ENCODE data around the gene PCDHGA11. TPM values are rescaled to one million over a fixed set of nuclear protein-coding genes. Genes with fewer than 3 reads are reported as not detected.
A peak's percentile ranks its signal among the peaks of the same experiment; 100 is the strongest.
"Not testable (repeated sequence)": the region's sequence is repeated elsewhere in the genome, so short reads cannot be mapped to it uniquely, and the experiment has no call there.

PCDHGA11 gene
- total RNA-seq, 1 experiment from 2014 or later = 0.05 TPM

GRCh38 chr5:141431286-141431685 lies 10.4 kb downstream of the PCDHGA11 start:
- DNase-seq (ENCODE audit: low read depth) = no peak

GRCh38 chr5:141432308-141432707 lies 11.5 kb downstream of the PCDHGA11 start:
- DNase-seq (ENCODE audit: low read depth) = not testable (repeated sequence)

GRCh38 chr5:141432726-141433125 lies 11.9 kb downstream of the PCDHGA11 start:
- not testable (repeated sequence) for DNase-seq (ENCODE audit: low read depth)

GRCh38 chr5:141434006-141434405 lies 13.2 kb downstream of the PCDHGA11 start:
- DNase-seq (ENCODE audit: low read depth) = no peak

- no peak for DNase-seq (ENCODE audit: low read depth)
These were observed 16.4 kb downstream of the PCDHGA11 start for GRCh38 chr5:141437221-141437620.

GRCh38 chr5:141439411-141440141 lies 18.7 kb downstream of the PCDHGA11 start:
- peak; percentile 7 for DNase-seq (ENCODE audit: low read depth)

- no peak for DNase-seq (ENCODE audit: low read depth)
These were observed 19.5 kb downstream of the PCDHGA11 start for GRCh38 chr5:141440341-141440740.

GRCh38 chr5:141441571-141442170 lies 20.8 kb downstream of the PCDHGA11 start:
- no peak for DNase-seq (ENCODE audit: low read depth)

GRCh38 chr5:141465351-141465750 lies 44.5 kb downstream of the PCDHGA11 start:
- DNase-seq (ENCODE audit: low read depth) = peak; percentile 55

Other genes starting within 250 kb of the PCDHGA11 start
- 1.7 and 2.1 TPM in 2 replicates for gene PCDHB7, start 248.4 kb upstream of the PCDHGA11 start, total RNA-seq (2014; rRNA removed; shearing (Covaris generic))
- gene PCDHB8, start 243.3 kb upstream of the PCDHGA11 start, total RNA-seq (2014; rRNA removed; shearing (Covaris generic)) = 0.98 and 3.8 TPM in 2 replicates
- 3.0 and 8.6 TPM in 2 replicates for gene PCDHB16, start 238.7 kb upstream of the PCDHGA11 start, total RNA-seq (2014; rRNA removed; shearing (Covaris generic))
- gene PCDHB9, start 233.9 kb upstream of the PCDHGA11 start, total RNA-seq (2014; rRNA removed; shearing (Covaris generic)) = 1.6 and 9.3 TPM in 2 replicates
- 0.49 and 1.3 TPM in 2 replicates for gene PCDHB10, start 228.7 kb upstream of the PCDHGA11 start, total RNA-seq (2014; rRNA removed; shearing (Covaris generic))
- 0.25 and 0.49 TPM in 2 replicates for gene PCDHB11, start 221.4 kb upstream of the PCDHGA11 start, total RNA-seq (2014; rRNA removed; shearing (Covaris generic))
- 1.7 and 2.6 TPM in 2 replicates for gene PCDHB12, start 212.3 kb upstream of the PCDHGA11 start, total RNA-seq (2014; rRNA removed; shearing (Covaris generic))
- 0.39 and 0.42 TPM in 2 replicates for gene PCDHB13, start 207.1 kb upstream of the PCDHGA11 start, total RNA-seq (2014; rRNA removed; shearing (Covaris generic))
- 0.44 and 1.9 TPM in 2 replicates for gene PCDHB14, start 197.7 kb upstream of the PCDHGA11 start, total RNA-seq (2014; rRNA removed; shearing (Covaris generic))
- 0.17 TPM in 1 of 2 replicates, not detected in the other for gene PCDHB15, start 175.7 kb upstream of the PCDHGA11 start, total RNA-seq (2014; rRNA removed; shearing (Covaris generic))
- 0.05 TPM in 1 of 2 replicates, not detected in the other for gene SLC25A2, start 117.0 kb upstream of the PCDHGA11 start, total RNA-seq (2014; rRNA removed; shearing (Covaris generic))
- 52.8 and 84.2 TPM in 2 replicates for gene TAF7, start 100.3 kb upstream of the PCDHGA11 start, total RNA-seq (2014; rRNA removed; shearing (Covaris generic))
- 0.71 and 0.89 TPM in 2 replicates for gene PCDHGA1, start 90.5 kb upstream of the PCDHGA11 start, total RNA-seq (2014; rRNA removed; shearing (Covaris generic))
- gene PCDHGA2, start 82.3 kb upstream of the PCDHGA11 start, total RNA-seq (2014; rRNA removed; shearing (Covaris generic)) = 0.22 and 0.32 TPM in 2 replicates
- gene PCDHGA3, start 77.2 kb upstream of the PCDHGA11 start, total RNA-seq (2014; rRNA removed; shearing (Covaris generic)) = 0.49 TPM in 1 of 2 replicates, not detected in the other
- gene PCDHGB1, start 71.0 kb upstream of the PCDHGA11 start, total RNA-seq (2014; rRNA removed; shearing (Covaris generic)) = 3.3 and 4.9 TPM in 2 replicates
- 0.17 and 0.91 TPM in 2 replicates for gene PCDHGA4, start 66.0 kb upstream of the PCDHGA11 start, total RNA-seq (2014; rRNA removed; shearing (Covaris generic))
- 0.25 and 0.57 TPM in 2 replicates for gene PCDHGB2, start 61.1 kb upstream of the PCDHGA11 start, total RNA-seq (2014; rRNA removed; shearing (Covaris generic))
- 0.02 and 0.10 TPM in 2 replicates for gene PCDHGA5, start 56.9 kb upstream of the PCDHGA11 start, total RNA-seq (2014; rRNA removed; shearing (Covaris generic))
- 0.49 and 0.54 TPM in 2 replicates for gene PCDHGB3, start 50.8 kb upstream of the PCDHGA11 start, total RNA-seq (2014; rRNA removed; shearing (Covaris generic))
- gene PCDHGA6, start 47.2 kb upstream of the PCDHGA11 start, total RNA-seq (2014; rRNA removed; shearing (Covaris generic)) = 0.07 and 1.1 TPM in 2 replicates
- 0.17 TPM in 1 of 2 replicates, not detected in the other for gene PCDHGA7, start 38.3 kb upstream of the PCDHGA11 start, total RNA-seq (2014; rRNA removed; shearing (Covaris generic))
- gene PCDHGB4, start 33.4 kb upstream of the PCDHGA11 start, total RNA-seq (2014; rRNA removed; shearing (Covaris generic)) = not detected in 2 replicates
- 0.07 TPM in 1 of 2 replicates, not detected in the other for gene PCDHGA8, start 28.4 kb upstream of the PCDHGA11 start, total RNA-seq (2014; rRNA removed; shearing (Covaris generic))
- gene PCDHGB5, start 23.1 kb upstream of the PCDHGA11 start, total RNA-seq (2014; rRNA removed; shearing (Covaris generic)) = not detected in 2 replicates
- gene PCDHGA9, start 18.3 kb upstream of the PCDHGA11 start, total RNA-seq (2014; rRNA removed; shearing (Covaris generic)) = 0.02 and 0.17 TPM in 2 replicates
- 0.02 TPM in 1 of 2 replicates, not detected in the other for gene PCDHGB6, start 13.0 kb upstream of the PCDHGA11 start, total RNA-seq (2014; rRNA removed; shearing (Covaris generic))
- 0.71 and 0.89 TPM in 2 replicates for gene PCDHGA10, start 8.1 kb upstream of the PCDHGA11 start, total RNA-seq (2014; rRNA removed; shearing (Covaris generic))
- gene PCDHGB7, start 3.4 kb upstream of the PCDHGA11 start, total RNA-seq (2014; rRNA removed; shearing (Covaris generic)) = 7.1 and 7.7 TPM in 2 replicates
- 0.39 TPM in 1 of 2 replicates, not detected in the other for gene PCDHGA12, start 9.5 kb downstream of the PCDHGA11 start, total RNA-seq (2014; rRNA removed; shearing (Covaris generic))
- 41.3 and 88.4 TPM in 2 replicates for gene PCDHGC3, start 54.9 kb downstream of the PCDHGA11 start, total RNA-seq (2014; rRNA removed; shearing (Covaris generic))
- gene PCDHGC4, start 64.0 kb downstream of the PCDHGA11 start, total RNA-seq (2014; rRNA removed; shearing (Covaris generic)) = 0.25 and 0.69 TPM in 2 replicates
- 2.0 and 2.2 TPM in 2 replicates for gene PCDHGC5, start 68.0 kb downstream of the PCDHGA11 start, total RNA-seq (2014; rRNA removed; shearing (Covaris generic))
- gene DIAPH1, start 197.9 kb downstream of the PCDHGA11 start, total RNA-seq (2014; rRNA removed; shearing (Covaris generic)) = 32.8 and 77.0 TPM in 2 replicates
- gene HDAC3, start 215.8 kb downstream of the PCDHGA11 start, total RNA-seq (2014; rRNA removed; shearing (Covaris generic)) = 78.2 and 88.4 TPM in 2 replicates
- 8.3 and 9.0 TPM in 2 replicates for gene RELL2, start 215.9 kb downstream of the PCDHGA11 start, total RNA-seq (2014; rRNA removed; shearing (Covaris generic))
- gene FCHSD1, start 230.4 kb downstream of the PCDHGA11 start, total RNA-seq (2014; rRNA removed; shearing (Covaris generic)) = 11.0 and 18.5 TPM in 2 replicates